OCI-LY3 (cell line): ENCODE results near the gene FZD7.

Experiments
- H2AFZ ChIP-seq: fragments of 200-600, 300-600 bp; shearing (Covaris generic); 2 replicates; pipeline ENCODE4 v1.6.0; 2014; ENCODE audit warnings: antibody characterized with exemption, low read depth, low read length
- H3K27ac ChIP-seq: fragments of 200-600, 300-600 bp; sonication (generic); 2 replicates; pipeline ENCODE4 v1.5.1; 2014; ENCODE audit warnings: mild to moderate bottlenecking, low read length, moderate library complexity, mixed read lengths
- H3K27me3 ChIP-seq: fragments of 200-600, 300-600 bp; sonication (generic); 2 replicates; pipeline ENCODE4 v1.6.1; 2014; ENCODE audit warnings: low read depth, low read length, mixed read lengths
- H3K36me3 ChIP-seq: fragments of 200-600, 300-600 bp; sonication (generic); replicated peaks from 2 replicates; pipeline ENCODE3; 2014; ENCODE audit warnings: low read depth, low read length, mixed read lengths
- H3K4me1 ChIP-seq: fragments of 300-600, 200-600 bp; sonication (generic); 2 replicates; pipeline ENCODE4 v1.6.1; 2014; ENCODE audit warnings: low read length, mixed read lengths
- H3K4me2 ChIP-seq: fragments of 200-600, 300-600 bp; sonication (generic); 2 replicates; pipeline ENCODE4 v1.6.1; 2014; ENCODE audit warnings: low read length, mixed read lengths
- H3K4me3 ChIP-seq: fragments of 300-600, 200-600 bp; sonication (generic); 2 replicates; pipeline ENCODE4 v1.5.1; 2014; ENCODE audit warnings: antibody characterized with exemption, mild to moderate bottlenecking, low read length, moderate library complexity
- H3K79me2 ChIP-seq: fragments of 300-600, 200-600 bp; shearing (Covaris generic); 2 replicates; pipeline ENCODE4 v1.6.1; 2014; ENCODE audit warnings: mild to moderate bottlenecking, low read length, mixed read lengths
- H3K9ac ChIP-seq: fragments of 300-600, 200-600 bp; shearing (Covaris generic); 2 replicates; pipeline ENCODE4 v1.6.0; 2014; ENCODE audit warnings: mild to moderate bottlenecking, low read length, moderate library complexity
- H3K9me3 ChIP-seq: fragments of 200-600, 300-600 bp; shearing (Covaris generic); 2 replicates; pipeline ENCODE4 v1.6.1; 2014; ENCODE audit warnings: low read length, mixed read lengths; ENCODE audit not compliant: insufficient read depth
- H4K20me1 ChIP-seq: fragments of 200-600, 300-600 bp; sonication (generic); 2 replicates; pipeline ENCODE4 v1.6.1; 2016; ENCODE audit warnings: low read length, mixed read lengths; ENCODE audit not compliant: insufficient read depth
- EZH2phosphoT487 ChIP-seq: fragments of 200-600 bp; shearing (Covaris generic); IDR thresholded peaks from 2 replicates; pipeline ENCODE4 v1.6.1; 2018; ENCODE audit warnings: antibody characterized with exemption, mixed run types, low read depth
- TF ChIP-seq, protein P1 (sequence below): fragments of 200-600, 300-600 bp; sonication (generic); IDR thresholded peaks from 2 replicates; pipeline ENCODE4 v1.5.1; 2014; ENCODE audit warnings: antibody characterized with exemption, low read length, low read depth

The FZD7 gene

DNA sequence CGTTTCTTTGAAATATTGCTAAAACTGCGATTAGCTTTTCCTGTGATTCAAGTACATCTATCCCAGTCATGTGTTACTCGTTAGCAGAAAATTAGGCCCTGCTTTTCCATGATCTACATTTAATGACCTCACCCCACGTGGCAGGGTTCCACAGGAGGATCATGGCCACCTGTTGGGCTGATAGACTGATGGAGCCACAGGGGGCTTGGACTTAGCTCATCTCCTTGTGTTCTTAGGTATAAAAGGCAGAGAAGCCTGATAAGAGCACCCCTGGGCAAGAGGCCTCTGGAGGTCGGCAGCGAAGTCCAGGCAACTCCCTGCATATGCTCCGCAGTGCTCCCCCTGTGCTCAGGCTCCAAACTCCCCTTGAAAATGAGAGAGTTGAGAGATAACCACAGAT, 12.9 kb downstream of the FZD7 start:
- no peak overlapping the region for H3K27ac ChIP-seq

DNA sequence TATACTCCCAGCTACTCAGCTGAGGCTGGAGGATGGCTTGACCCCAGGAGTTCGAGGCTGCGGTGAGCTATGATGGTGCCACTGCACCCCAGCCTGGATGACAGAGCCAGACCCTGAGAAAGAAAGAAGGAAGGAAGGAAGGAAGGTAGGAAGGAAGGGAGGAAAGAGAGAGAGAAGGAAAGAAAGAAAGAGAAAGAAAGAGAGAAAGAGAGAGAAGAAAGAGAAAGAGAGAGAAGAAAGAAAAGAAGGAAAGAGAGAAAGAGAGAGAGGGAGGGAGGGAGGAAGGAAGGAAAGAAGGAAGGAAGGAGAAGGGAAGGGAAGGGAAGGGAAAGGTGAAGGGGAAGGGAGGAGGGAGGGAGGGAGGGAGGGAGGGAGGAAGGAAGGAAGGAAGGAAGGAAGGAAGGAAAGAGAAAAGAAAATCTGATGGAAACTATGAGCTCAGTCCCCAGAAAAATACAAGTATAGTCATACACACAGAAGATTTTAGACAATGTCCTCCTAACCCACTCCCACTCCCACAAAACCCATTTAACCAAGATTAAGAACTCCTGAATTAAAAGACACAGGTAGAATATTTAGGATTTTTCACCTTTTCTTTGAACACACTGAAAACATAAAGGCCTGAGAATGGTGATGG, 15.6 kb downstream of the FZD7 start:
- Histone ChIP-seq H3K4me1 (peaks cover 10% of the 10 kb centered on the region), H2AFZ (no peak overlapping the region), H3K9ac (no peak overlapping the region), H3K36me3 (no peaks in the 10 kb centered on the region), H3K9me3 (no peaks in the 10 kb centered on the region), H3K4me2 (no peak overlapping the region), H3K27me3 (no peaks in the 10 kb centered on the region), H4K20me1 (no peaks in the 10 kb centered on the region), H3K4me3 (no peak overlapping the region), H3K79me2 (no peaks in the 10 kb centered on the region), H3K27ac (no peak overlapping the region)
- no peak for TF ChIP-seq EZH2phosphoT487
- TF ChIP-seq, protein P1, sequence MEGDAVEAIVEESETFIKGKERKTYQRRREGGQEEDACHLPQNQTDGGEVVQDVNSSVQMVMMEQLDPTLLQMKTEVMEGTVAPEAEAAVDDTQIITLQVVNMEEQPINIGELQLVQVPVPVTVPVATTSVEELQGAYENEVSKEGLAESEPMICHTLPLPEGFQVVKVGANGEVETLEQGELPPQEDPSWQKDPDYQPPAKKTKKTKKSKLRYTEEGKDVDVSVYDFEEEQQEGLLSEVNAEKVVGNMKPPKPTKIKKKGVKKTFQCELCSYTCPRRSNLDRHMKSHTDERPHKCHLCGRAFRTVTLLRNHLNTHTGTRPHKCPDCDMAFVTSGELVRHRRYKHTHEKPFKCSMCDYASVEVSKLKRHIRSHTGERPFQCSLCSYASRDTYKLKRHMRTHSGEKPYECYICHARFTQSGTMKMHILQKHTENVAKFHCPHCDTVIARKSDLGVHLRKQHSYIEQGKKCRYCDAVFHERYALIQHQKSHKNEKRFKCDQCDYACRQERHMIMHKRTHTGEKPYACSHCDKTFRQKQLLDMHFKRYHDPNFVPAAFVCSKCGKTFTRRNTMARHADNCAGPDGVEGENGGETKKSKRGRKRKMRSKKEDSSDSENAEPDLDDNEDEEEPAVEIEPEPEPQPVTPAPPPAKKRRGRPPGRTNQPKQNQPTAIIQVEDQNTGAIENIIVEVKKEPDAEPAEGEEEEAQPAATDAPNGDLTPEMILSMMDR: no peak

More for the DNA sequence above, 12.9 kb downstream of the FZD7 start:
- Histone ChIP-seq H3K4me1 (peaks cover 8% of the 10 kb centered on the region), H3K9ac (no peak overlapping the region), H3K79me2 (no peaks in the 10 kb centered on the region), H3K4me3 (no peak overlapping the region), H4K20me1 (no peaks in the 10 kb centered on the region), H3K4me2 (no peak overlapping the region), H3K36me3 (no peaks in the 10 kb centered on the region), H3K27me3 (no peaks in the 10 kb centered on the region), H2AFZ (no peak overlapping the region), H3K9me3 (no peaks in the 10 kb centered on the region)
- TF ChIP-seq EZH2phosphoT487: no peak
- TF ChIP-seq, protein P1: no peak

DNA sequence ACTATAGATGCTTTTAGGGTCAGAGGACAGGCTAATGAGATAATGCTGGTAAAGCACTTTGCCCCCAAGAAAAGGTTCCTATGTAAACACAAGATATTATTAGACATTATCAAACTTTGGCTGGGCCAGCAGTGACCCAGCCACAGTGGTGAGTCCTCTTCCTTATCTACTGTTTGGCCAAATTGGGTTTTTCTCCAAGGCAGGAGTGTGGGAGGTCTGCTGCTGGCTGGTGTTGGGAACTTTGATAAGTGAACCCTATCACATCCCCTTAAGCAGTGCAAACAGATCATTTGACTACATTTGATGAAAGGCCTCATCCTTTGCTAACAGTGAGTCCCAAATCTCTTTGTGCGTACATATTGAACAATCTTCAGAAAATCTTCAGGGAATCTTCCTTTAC, 16.2 kb downstream of the FZD7 start:
- H3K9me3 ChIP-seq: no peaks in the 10 kb centered on the region

DNA sequence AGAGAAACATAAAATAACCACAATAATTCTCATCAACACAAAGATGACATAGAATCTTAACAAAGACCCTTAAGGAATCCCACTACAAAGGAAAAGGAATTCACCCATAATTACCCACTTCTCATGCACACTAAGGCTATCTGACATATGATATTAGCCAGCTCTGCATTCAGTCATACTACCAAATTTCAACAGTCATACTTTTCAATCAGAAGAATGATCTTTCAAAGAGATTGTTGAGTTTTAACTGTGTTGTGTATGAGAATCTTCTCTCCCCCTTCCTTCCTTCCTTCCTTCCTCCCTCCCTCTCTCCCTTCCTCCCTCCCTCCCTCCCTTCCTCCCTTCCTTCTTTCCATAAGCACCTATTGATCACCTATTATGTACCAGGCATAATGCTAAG, 17.0 kb downstream of the FZD7 start:
- TF ChIP-seq EZH2phosphoT487: no peak
- TF ChIP-seq, protein P1: no peak
- Histone ChIP-seq H3K4me1 (peaks cover 10% of the 10 kb centered on the region), H3K79me2 (no peaks in the 10 kb centered on the region), H3K4me2 (no peak overlapping the region), H3K4me3 (no peak overlapping the region), H3K27ac (no peak overlapping the region), H2AFZ (no peak overlapping the region), H3K9me3 (no peaks in the 10 kb centered on the region), H3K9ac (no peak overlapping the region), H4K20me1 (no peaks in the 10 kb centered on the region), H3K27me3 (no peaks in the 10 kb centered on the region), H3K36me3 (no peaks in the 10 kb centered on the region)

More for the DNA sequence above, 16.2 kb downstream of the FZD7 start:
- Histone ChIP-seq H3K79me2 (no peaks in the 10 kb centered on the region), H3K4me3 (no peak overlapping the region), H3K4me2 (no peak overlapping the region), H3K9ac (no peak overlapping the region), H2AFZ (no peak overlapping the region), H3K36me3 (no peaks in the 10 kb centered on the region), H3K4me1 (peaks cover 10% of the 10 kb centered on the region), H3K27me3 (no peaks in the 10 kb centered on the region), H4K20me1 (no peaks in the 10 kb centered on the region), H3K27ac (no peak overlapping the region)
- TF ChIP-seq EZH2phosphoT487: no peak
